Breast epithelium (tissue), 3 donors: ENCODE results near the gene NDUFB7.

ENCODE experiments used
- CTCF ChIP-seq, 3 donors: fragments of 450-650 bp; IDR thresholded peaks; one replicate each; pipeline ENCODE4 v1.5.1; 2016 to 2017; ENCODE audit warnings: antibody characterized with exemption in 3 of 3, mild to moderate bottlenecking in 3 of 3, moderate library complexity in 3 of 3
- POLR2A ChIP-seq: fragments of 450-650 bp; IDR thresholded peaks from one replicate; pipeline ENCODE4 v1.6.1; 2016; ENCODE audit warnings: antibody characterized with exemption, mild to moderate bottlenecking, moderate library complexity

DNA sequence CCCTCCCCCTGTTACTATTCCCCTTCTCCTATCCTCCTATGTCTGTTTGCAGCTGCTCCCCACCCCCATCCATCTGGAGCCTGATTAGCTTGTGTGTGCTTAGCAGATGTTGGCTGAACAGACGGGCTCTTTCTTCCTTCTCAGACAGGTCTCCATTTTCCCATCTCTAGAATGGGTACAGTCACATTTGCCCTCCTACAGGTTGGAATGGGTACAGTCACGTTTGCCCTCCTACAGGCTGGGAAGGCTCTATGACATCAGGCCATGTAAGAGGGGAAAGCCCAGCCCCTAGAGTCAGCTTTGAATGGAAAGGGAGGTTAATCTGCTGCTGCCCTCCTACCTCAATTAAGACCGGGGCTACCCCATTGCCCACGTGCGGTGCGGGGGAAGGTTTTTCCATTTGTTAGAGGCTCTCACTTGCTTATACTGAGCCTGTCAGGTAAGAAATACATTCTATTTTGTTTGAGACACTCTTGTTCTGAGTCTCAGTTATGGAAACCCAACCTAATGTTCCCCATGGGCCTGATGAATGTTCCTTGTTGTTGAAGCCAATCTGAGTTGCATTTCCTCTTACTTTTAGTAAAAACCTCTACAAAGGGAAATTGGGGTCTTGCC, 8.9 kb upstream of the NDUFB7 start:
- TF ChIP-seq POLR2A (no peak), CTCF (IDR thresholded peaks at IDR 0.05) (no peak)
